Measurements from ENCODE around the gene NFYA. TPM values are rescaled to one million over a fixed set of nuclear protein-coding genes. Genes with fewer than 3 reads are reported as not detected.

The NFYA gene
- total RNA-seq, 1 donor from 2014 or later: 39.7 TPM

DNA sequence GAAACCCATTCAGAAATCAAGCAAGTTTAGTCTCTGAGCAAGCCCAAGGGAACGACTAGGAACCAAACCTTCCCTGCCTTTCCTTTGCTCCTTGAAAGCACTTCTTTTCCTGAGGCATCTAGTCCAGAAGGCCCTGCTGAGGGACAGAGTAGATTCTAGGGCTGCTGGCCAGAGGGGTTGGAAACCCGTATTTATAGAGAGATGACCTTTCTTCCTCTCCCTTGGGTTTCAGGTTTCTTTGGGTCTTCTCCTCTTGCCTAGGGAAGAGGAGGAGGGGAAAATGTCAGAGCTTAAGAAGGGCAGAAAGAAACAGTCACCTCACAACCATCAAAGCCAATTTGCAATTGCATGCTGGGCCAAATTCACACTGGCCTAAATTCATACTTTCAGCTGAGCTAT is 14.0 kb upstream of the NFYA start:
- peaks cover 3% of the 10 kb centered on the region for H3K27me3 Mint-ChIP-seq (ENCODE audit: unreplicated experiment)
- H3K27ac Mint-ChIP-seq (ENCODE audit: unreplicated experiment): no peak overlapping the region
- no peak for DNase-seq (ENCODE audit: low spot score)
- no peak overlapping the region for H3K4me3 Mint-ChIP-seq (ENCODE audit: unreplicated experiment)
- TF ChIP-seq, protein P1, sequence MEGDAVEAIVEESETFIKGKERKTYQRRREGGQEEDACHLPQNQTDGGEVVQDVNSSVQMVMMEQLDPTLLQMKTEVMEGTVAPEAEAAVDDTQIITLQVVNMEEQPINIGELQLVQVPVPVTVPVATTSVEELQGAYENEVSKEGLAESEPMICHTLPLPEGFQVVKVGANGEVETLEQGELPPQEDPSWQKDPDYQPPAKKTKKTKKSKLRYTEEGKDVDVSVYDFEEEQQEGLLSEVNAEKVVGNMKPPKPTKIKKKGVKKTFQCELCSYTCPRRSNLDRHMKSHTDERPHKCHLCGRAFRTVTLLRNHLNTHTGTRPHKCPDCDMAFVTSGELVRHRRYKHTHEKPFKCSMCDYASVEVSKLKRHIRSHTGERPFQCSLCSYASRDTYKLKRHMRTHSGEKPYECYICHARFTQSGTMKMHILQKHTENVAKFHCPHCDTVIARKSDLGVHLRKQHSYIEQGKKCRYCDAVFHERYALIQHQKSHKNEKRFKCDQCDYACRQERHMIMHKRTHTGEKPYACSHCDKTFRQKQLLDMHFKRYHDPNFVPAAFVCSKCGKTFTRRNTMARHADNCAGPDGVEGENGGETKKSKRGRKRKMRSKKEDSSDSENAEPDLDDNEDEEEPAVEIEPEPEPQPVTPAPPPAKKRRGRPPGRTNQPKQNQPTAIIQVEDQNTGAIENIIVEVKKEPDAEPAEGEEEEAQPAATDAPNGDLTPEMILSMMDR (IDR thresholded peaks at IDR 0.05; ENCODE audit: unreplicated experiment): no peak
- H3K4me1 Mint-ChIP-seq (ENCODE audit: unreplicated experiment): no peaks in the 10 kb centered on the region
- no peaks in the 10 kb centered on the region for H3K36me3 Mint-ChIP-seq (ENCODE audit: low read depth, unreplicated experiment)
- H3K9me3 Mint-ChIP-seq (ENCODE audit: unreplicated experiment): no peaks in the 10 kb centered on the region

DNA sequence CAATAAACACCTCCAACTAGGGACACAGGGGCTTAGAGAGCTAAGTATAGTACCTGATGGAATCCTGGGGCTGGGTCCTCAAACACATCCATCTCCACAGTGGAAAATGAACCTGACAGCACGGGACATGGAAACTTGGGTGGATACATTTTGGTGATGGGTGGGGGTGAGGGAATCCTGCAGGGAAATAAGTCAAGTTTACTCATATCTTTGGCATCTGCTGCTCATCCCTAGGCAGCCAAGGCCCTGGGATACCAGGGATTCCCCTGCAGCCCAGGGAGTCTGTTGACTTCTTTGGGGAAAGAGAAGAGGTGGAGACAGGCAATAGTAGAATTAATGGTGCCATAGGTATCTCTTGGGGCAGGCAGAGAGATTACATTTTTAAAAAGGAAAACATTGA is 13.2 kb upstream of the NFYA start:
- TF ChIP-seq, protein P1 (IDR thresholded peaks at IDR 0.05; ENCODE audit: unreplicated experiment): no peak
- Mint-ChIP-seq H3K4me3 (ENCODE audit: unreplicated experiment) (no peak overlapping the region), H3K27me3 (ENCODE audit: unreplicated experiment) (peaks cover 2% of the 10 kb centered on the region), H3K4me1 (ENCODE audit: unreplicated experiment) (no peaks in the 10 kb centered on the region), H3K9me3 (ENCODE audit: unreplicated experiment) (no peaks in the 10 kb centered on the region), H3K36me3 (ENCODE audit: low read depth, unreplicated experiment) (no peaks in the 10 kb centered on the region), H3K27ac (ENCODE audit: unreplicated experiment) (no peak overlapping the region)
- no peak for DNase-seq (ENCODE audit: low spot score)

DNA sequence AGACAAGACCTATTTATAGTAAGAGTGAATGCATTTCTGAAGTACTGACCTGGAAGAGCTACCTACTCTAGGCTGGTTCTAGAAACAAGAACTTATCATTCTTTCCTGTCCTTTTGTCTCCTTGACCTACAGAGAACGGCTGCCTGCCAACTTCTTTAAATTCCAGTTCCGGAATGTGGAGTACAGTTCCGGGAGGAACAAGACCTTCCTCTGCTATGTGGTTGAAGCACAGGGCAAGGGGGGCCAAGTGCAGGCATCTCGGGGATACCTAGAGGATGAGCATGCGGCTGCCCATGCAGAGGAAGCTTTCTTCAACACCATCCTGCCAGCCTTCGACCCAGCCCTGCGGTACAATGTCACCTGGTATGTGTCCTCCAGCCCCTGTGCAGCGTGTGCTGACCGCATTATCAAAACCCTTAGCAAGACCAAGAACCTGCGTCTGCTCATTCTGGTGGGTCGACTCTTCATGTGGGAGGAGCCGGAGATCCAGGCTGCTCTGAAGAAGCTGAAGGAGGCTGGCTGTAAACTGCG is 11.5 kb upstream of the NFYA start:
- no peak for DNase-seq (ENCODE audit: low spot score)
- TF ChIP-seq, protein P1 (IDR thresholded peaks at IDR 0.05; ENCODE audit: unreplicated experiment): no peak
- H3K27me3 Mint-ChIP-seq (ENCODE audit: unreplicated experiment): peaks cover 2% of the 10 kb centered on the region
- no peak overlapping the region for H3K27ac Mint-ChIP-seq (ENCODE audit: unreplicated experiment)
- H3K9me3 Mint-ChIP-seq (ENCODE audit: unreplicated experiment): no peaks in the 10 kb centered on the region
- no peaks in the 10 kb centered on the region for H3K4me1 Mint-ChIP-seq (ENCODE audit: unreplicated experiment)
- no peak overlapping the region for H3K4me3 Mint-ChIP-seq (ENCODE audit: unreplicated experiment)
- no peaks in the 10 kb centered on the region for H3K36me3 Mint-ChIP-seq (ENCODE audit: low read depth, unreplicated experiment)

DNA sequence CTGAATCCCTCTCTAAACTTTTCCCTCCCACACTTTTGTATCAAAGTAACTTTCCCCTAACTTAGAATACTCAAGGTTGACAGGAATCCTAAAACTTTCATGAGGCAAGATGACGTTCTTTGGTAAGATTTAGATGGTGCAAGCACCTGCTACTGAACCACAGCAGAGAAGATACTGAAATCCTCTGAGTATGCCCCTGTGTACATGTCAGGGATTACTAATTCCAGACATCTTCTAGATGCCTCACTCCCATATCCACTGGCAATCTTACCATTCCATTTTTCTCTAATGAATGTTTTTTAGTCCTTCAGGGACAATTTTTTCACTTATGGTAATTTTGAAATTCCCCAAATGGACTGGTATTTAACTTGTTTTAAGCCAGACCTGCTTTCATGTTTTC is 10.7 kb upstream of the NFYA start:
- Mint-ChIP-seq H3K9me3 (ENCODE audit: unreplicated experiment) (no peaks in the 10 kb centered on the region), H3K36me3 (ENCODE audit: low read depth, unreplicated experiment) (no peaks in the 10 kb centered on the region), H3K27ac (ENCODE audit: unreplicated experiment) (no peak overlapping the region), H3K4me3 (ENCODE audit: unreplicated experiment) (no peak overlapping the region), H3K27me3 (ENCODE audit: unreplicated experiment) (no peaks in the 10 kb centered on the region), H3K4me1 (ENCODE audit: unreplicated experiment) (no peaks in the 10 kb centered on the region)
- TF ChIP-seq, protein P1 (IDR thresholded peaks at IDR 0.05; ENCODE audit: unreplicated experiment): no peak
- no peak for DNase-seq (ENCODE audit: low spot score)

DNA sequence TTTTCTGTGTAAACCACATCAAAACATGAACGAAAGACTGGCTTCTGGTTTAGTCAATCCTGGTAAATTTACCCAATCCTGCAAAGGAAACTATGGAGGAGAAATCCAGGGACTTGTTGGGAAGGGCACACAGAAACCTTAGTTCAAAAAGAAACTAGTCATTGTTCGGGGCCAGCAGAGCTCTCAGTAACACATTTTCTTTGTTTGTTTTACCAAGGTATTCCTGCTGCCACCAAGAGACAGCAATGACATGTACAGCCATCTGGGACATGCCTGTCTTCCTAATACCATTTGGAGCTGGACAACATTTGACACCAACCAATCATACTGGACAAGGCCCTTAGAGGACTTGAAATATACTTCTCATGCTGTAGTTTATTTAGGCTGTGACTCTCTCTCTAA is 8.9 kb upstream of the NFYA start:
- Mint-ChIP-seq H3K27ac (ENCODE audit: unreplicated experiment) (no peak overlapping the region), H3K36me3 (ENCODE audit: low read depth, unreplicated experiment) (no peaks in the 10 kb centered on the region), H3K4me3 (ENCODE audit: unreplicated experiment) (no peak overlapping the region), H3K27me3 (ENCODE audit: unreplicated experiment) (no peaks in the 10 kb centered on the region), H3K9me3 (ENCODE audit: unreplicated experiment) (no peaks in the 10 kb centered on the region), H3K4me1 (ENCODE audit: unreplicated experiment) (no peaks in the 10 kb centered on the region)
- TF ChIP-seq, protein P1 (IDR thresholded peaks at IDR 0.05; ENCODE audit: unreplicated experiment): no peak
- no peak for DNase-seq (ENCODE audit: low spot score)

Measured in endothelial cell (in vitro differentiated cells).